CD4-positive, alpha-beta T cell (primary cell): Measurements from ENCODE around the gene PLCD1. TPM values are rescaled to one million over a fixed set of nuclear protein-coding genes. Genes with fewer than 3 reads are reported as not detected.
A peak's percentile ranks its signal among the peaks of the same experiment; 100 is the strongest.

Experiments used
- ATAC-seq: fragments of 200-7000 bp; cut with Tn5 transposase; one replicate; pipeline ENCODE4 v1.10.0; 2022; ENCODE audit warnings: mild to moderate bottlenecking; ENCODE audit not compliant: poor library complexity
- CTCF ChIA-PET: fragments of 350-600 bp; sonication (Branson Sonifier 250); formaldehyde crosslinking; loops from one replicate; lab custom pipeline; 2021; ENCODE audit warnings: antibody characterized with exemption, inconsistent platforms; lab: Charles Lee
- POLR2A ChIA-PET: fragments of 350-600 bp; sonication (Branson Sonifier 250); formaldehyde crosslinking; loops from one replicate; lab custom pipeline; 2021; ENCODE audit warnings: antibody characterized with exemption, inconsistent platforms; lab: Charles Lee
- DNase-seq, 14 experiments: peaks; one replicate each; pipeline ENCODE4 v3.0.0-alpha.2; 2013 to 2020; ENCODE audit warnings: mixed read lengths in 2 of 14
- H3K27ac ChIP-seq, 2 donors: one replicate each; pipeline versions ENCODE4 v1.5.1 to v1.7.0; 2013; ENCODE audit warnings: low read length in 2 of 2, low read depth in 1 of 2, mild to moderate bottlenecking in 1 of 2
- H3K27me3 ChIP-seq, 2 experiments: 1 replicate in 1 of 2; 2 replicates in 1 of 2; pipeline versions ENCODE4 v1.6.1 to v1.7.0; 2013; ENCODE audit warnings: low read length in 2 of 2, control low read depth in 1 of 2, mild to moderate bottlenecking in 1 of 2, moderate library complexity in 1 of 2; ENCODE audit not compliant: insufficient read depth in 2 of 2, control insufficient read depth in 1 of 2
- H3K36me3 ChIP-seq: one replicate; pipeline ENCODE4 v1.6.1; 2013; ENCODE audit warnings: low read length, control low read depth; ENCODE audit not compliant: insufficient read depth
- H3K4me1 ChIP-seq: one replicate; pipeline ENCODE4 v1.6.1; 2013; ENCODE audit warnings: low read length, control low read depth; ENCODE audit not compliant: insufficient read depth
- H3K4me3 ChIP-seq: one replicate; pipeline ENCODE4 v1.5.1; 2013; ENCODE audit warnings: mild to moderate bottlenecking, low read length, moderate library complexity
- H3K9me3 ChIP-seq, 2 experiments: 1 replicate in 1 of 2; 2 replicates in 1 of 2; pipeline versions ENCODE4 v1.6.1 to v1.7.0; 2013; ENCODE audit warnings: low read length in 2 of 2, mild to moderate bottlenecking in 2 of 2, control low read depth in 1 of 2, moderate library complexity in 1 of 2; ENCODE audit not compliant: control insufficient read depth in 1 of 2, insufficient read depth in 1 of 2
- H3K27ac Mint-ChIP-seq: one replicate; pipeline ENCODE4 v1.8.0; 2020; ENCODE audit warnings: mixed read lengths
- H3K27me3 Mint-ChIP-seq: one replicate; pipeline ENCODE4 v1.8.0; 2021; ENCODE audit warnings: mixed read lengths
- H3K36me3 Mint-ChIP-seq: one replicate; pipeline ENCODE4 v1.8.0; 2021; ENCODE audit warnings: low read depth, mixed read lengths
- H3K4me1 Mint-ChIP-seq: one replicate; pipeline ENCODE4 v1.8.0; 2021; ENCODE audit warnings: low read depth, mixed read lengths
- H3K4me3 Mint-ChIP-seq: one replicate; pipeline ENCODE4 v1.8.0; 2020; ENCODE audit warnings: mild to moderate bottlenecking, mixed read lengths
- H3K9me3 Mint-ChIP-seq: one replicate; pipeline ENCODE4 v1.8.0; 2020; ENCODE audit warnings: mixed read lengths
- CTCF ChIP-seq: fragments of 200-600 bp; IDR thresholded peaks from one replicate; pipeline ENCODE4 v1.8.0; 2022; ENCODE audit warnings: antibody characterized with exemption, mild to moderate bottlenecking
- intact Hi-C, 2 experiments: fragments of 100-400 bp; cut with DNase I in 1 of 2; cut with micrococcal nuclease in 1 of 2; formaldehyde crosslinking; loops; one replicate each; pipeline versions ENCODE4 v1.15.1 to v1.9.0; 2023 to 2025; cut with DNase I, micrococcal nuclease
- total RNA-seq, 174 experiments: library from RNA in 2 of 174; stranded (reverse) in 2 of 174; gene quantifications; one replicate each; pipeline ENCODE4 v1.2.3 and lab custom pipeline; 2021 to 2026

PLCD1 gene
- total RNA-seq, 2 experiments from 2014 or later, result 67.0 to 69.8 TPM

- Mint-ChIP-seq H3K36me3 (peaks cover 53% of the 10 kb centered on the region), H3K4me1 (peaks cover 38% of the 10 kb centered on the region), H3K4me3 (no peak overlapping the region), H3K27me3 (no peaks in the 10 kb centered on the region), H3K27ac (no peak overlapping the region), H3K9me3 (no peaks in the 10 kb centered on the region)
- Histone ChIP-seq H3K9me3 (no peaks in the 10 kb centered on the region), H3K4me3 (no peak overlapping the region), H3K27me3 (no peaks in the 10 kb centered on the region), H3K36me3 (peaks cover 56% of the 10 kb centered on the region), H3K4me1 (peaks cover 42% of the 10 kb centered on the region), H3K27ac (no peak overlapping the region)
- no peak for DNase-seq
- no peak for ATAC-seq
- intact Hi-C loops, result loop anchor here (1.0 to 10.0 kb wide), 6 partner anchors 28 to 1382 kb away; partner anchors contain the start of genes OXSR1 (in 1 of the 2) and SLC25A38 (in 1 of the 2)
- POLR2A ChIA-PET, result interaction anchor here (1.0 kb wide), 1 partner anchor 162 kb away, joined by 3 read pairs; the partner anchor contains the start of gene OXSR1
- no peak for TF ChIP-seq CTCF
- CTCF ChIA-PET, result interaction anchor here (1.6 kb wide), 1 partner anchor 37 kb away, joined by 5 read pairs; the partner anchor contains the start of gene DLEC1
Measured at GRCh38 chr3:38002940-38003339, 26.5 kb downstream of the PLCD1 start.

GRCh38 chr3:38002291-38002876 lies 27.1 kb downstream of the PLCD1 start:
- no peak overlapping the region for H3K4me3 Mint-ChIP-seq

DNA sequence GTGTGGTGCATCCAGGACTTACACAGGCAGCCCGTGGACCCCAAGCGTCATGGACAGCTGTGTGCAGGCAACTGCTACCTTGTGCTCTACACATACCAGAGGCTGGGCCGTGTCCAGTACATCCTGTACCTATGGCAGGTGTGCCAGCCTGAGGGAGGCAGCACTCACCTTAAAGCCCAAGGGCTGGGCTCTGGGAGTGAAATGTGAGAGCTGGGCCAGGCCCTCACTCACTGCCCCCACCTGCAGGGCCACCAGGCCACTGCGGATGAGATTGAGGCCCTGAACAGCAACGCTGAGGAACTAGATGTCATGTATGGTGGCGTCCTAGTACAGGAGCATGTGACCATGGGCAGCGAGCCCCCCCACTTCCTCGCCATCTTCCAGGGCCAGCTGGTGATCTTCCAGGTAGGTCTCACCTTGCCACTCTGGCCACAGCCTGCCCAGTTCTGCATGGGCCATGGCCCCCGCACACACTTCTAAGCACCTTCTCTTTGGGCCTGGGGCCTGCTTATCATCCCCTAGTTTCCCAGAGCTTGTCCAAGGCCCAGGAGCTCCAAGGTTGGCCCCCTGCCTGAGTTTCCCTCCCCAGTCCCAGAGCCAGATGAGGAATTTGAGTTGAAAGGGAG lies 27.9 kb downstream of the PLCD1 start:
- Mint-ChIP-seq H3K27ac (no peak overlapping the region), H3K27me3 (no peaks in the 10 kb centered on the region)

More at GRCh38 chr3:38002291-38002876, 27.1 kb downstream of the PLCD1 start:
- DNase-seq (no peak), ATAC-seq (no peak)
- POLR2A ChIA-PET, result no interaction called here
- CTCF ChIA-PET, result interaction anchor here (1.2 kb wide), 1 partner anchor 37 kb away, joined by 6 read pairs; the partner anchor contains the start of gene DLEC1
- Histone ChIP-seq H3K9me3 (no peaks in the 10 kb centered on the region), H3K27me3 (no peaks in the 10 kb centered on the region), H3K4me1 (peaks cover 47% of the 10 kb centered on the region), H3K4me3 (no peak overlapping the region), H3K27ac (no peak overlapping the region), H3K36me3 (peaks cover 55% of the 10 kb centered on the region)
- no peak overlapping the region for H3K27ac Mint-ChIP-seq
- H3K4me1 Mint-ChIP-seq, result peaks cover 39% of the 10 kb centered on the region
- intact Hi-C loops, result loop anchor here in 1 of 2 experiments (2.0 to 10.0 kb wide), 5 partner anchors 28 to 1382 kb away; partner anchors contain the start of genes OXSR1 and SLC25A38
- H3K9me3 Mint-ChIP-seq, result no peaks in the 10 kb centered on the region
- no peak for TF ChIP-seq CTCF
- H3K27me3 Mint-ChIP-seq, result no peaks in the 10 kb centered on the region
- peaks cover 48% of the 10 kb centered on the region for H3K36me3 Mint-ChIP-seq

More for the DNA sequence above, 27.9 kb downstream of the PLCD1 start:
- ChIA-PET POLR2A (no interaction called here), CTCF (interaction anchor here (1.2 kb wide), 1 partner anchor 38 kb away, joined by 6 read pairs; the partner anchor contains the start of gene DLEC1)
- Histone ChIP-seq H3K9me3 (no peaks in the 10 kb centered on the region), H3K4me3 (no peak overlapping the region), H3K4me1 (peaks cover 56% of the 10 kb centered on the region), H3K27ac (no peak overlapping the region), H3K36me3 (peaks cover 54% of the 10 kb centered on the region), H3K27me3 (no peaks in the 10 kb centered on the region)
- no peak for TF ChIP-seq CTCF
- peaks cover 51% of the 10 kb centered on the region for H3K36me3 Mint-ChIP-seq
- no peak for ATAC-seq
- H3K4me1 Mint-ChIP-seq, result peaks cover 45% of the 10 kb centered on the region
- no peaks in the 10 kb centered on the region for H3K9me3 Mint-ChIP-seq
- no peak overlapping the region for H3K4me3 Mint-ChIP-seq
- peak in 1 of 14 experiments; percentile 22 for DNase-seq
- intact Hi-C loops, result loop anchor here in 1 of 2 experiments (2.0 to 10.0 kb wide), 5 partner anchors 27 to 1383 kb away; partner anchors contain the start of genes OXSR1 and SLC25A38
